ENCODE data around the gene APOA5. TPM values are rescaled to one million over a fixed set of nuclear protein-coding genes. Genes with fewer than 3 reads are reported as not detected.

Gene APOA5
- total RNA-seq, 1 experiment from 2014 or later = 0.11 TPM

GRCh38 chr11:116836632-116836991, 44.9 kb upstream of the APOA5 start:
- Histone ChIP-seq H3K23me2 (ENCODE audit: insufficient read length, low read depth, low read length, poor library complexity, severe bottlenecking) (peaks cover 6% of the 10 kb centered on the region), H3K79me2 (ENCODE audit: insufficient read depth, low read length) (no peaks in the 10 kb centered on the region), H2AK5ac (ENCODE audit: insufficient read length, low read length) (no peak overlapping the region), H3K23ac (ENCODE audit: insufficient read length, low read depth, low read length) (no peak overlapping the region), H3K4ac (ENCODE audit: low read depth, low read length) (no peak overlapping the region), H3T11ph (ENCODE audit: low read length) (no peak overlapping the region), H4K8ac (replicated peaks; ENCODE audit: insufficient read length, low read depth, low read length) (no peak overlapping the region), H4K5ac (ENCODE audit: insufficient read length, low read depth, low read length) (no peak overlapping the region), H2BK5ac (ENCODE audit: insufficient read length, low read length) (no peak overlapping the region), H2BK120ac (ENCODE audit: low read depth, low read length, poor library complexity, severe bottlenecking) (no peak overlapping the region), H4K91ac (ENCODE audit: insufficient read length, low read depth, low read length) (no peak overlapping the region), H3K18ac (ENCODE audit: insufficient read length, low read depth, low read length) (no peak overlapping the region), H3K14ac (ENCODE audit: insufficient read depth, low read length) (no peak overlapping the region), H3K4me2 (ENCODE audit: insufficient read depth, insufficient read length, low read length) (no peak overlapping the region), H3K9me3 (ENCODE audit: control insufficient read depth, low read depth, low read length) (no peaks in the 10 kb centered on the region), H3K4me1 (ENCODE audit: insufficient read depth, low read length) (no peaks in the 10 kb centered on the region), H2BK20ac (ENCODE audit: low read depth, low read length, poor library complexity, severe bottlenecking) (no peak overlapping the region), H3K27ac (ENCODE audit: insufficient read length, low read depth, low read length) (no peak overlapping the region), H4K20me1 (ENCODE audit: control insufficient read depth, insufficient read depth, insufficient read length) (no peaks in the 10 kb centered on the region), H3K27me3 (ENCODE audit: insufficient read depth, low read length) (no peaks in the 10 kb centered on the region), H3K79me1 (ENCODE audit: insufficient read depth, low read depth, low read length, poor library complexity, severe bottlenecking) (no peaks in the 10 kb centered on the region), H2BK15ac (ENCODE audit: low read depth, low read length) (no peak overlapping the region), H3K56ac (ENCODE audit: insufficient read length, low read depth, low read length) (no peak overlapping the region), H3K9ac (ENCODE audit: extremely low read depth, insufficient read length, low read length) (no peak overlapping the region), H2AFZ (ENCODE audit: low read length) (no peak overlapping the region), H2BK12ac (ENCODE audit: insufficient read length, low read depth, low read length) (no peak overlapping the region)
- no peak for DNase-seq
- Mint-ChIP-seq H3K9me3 (peaks cover 0 to 3% of the 10 kb centered on the region in 2 experiments; a peak in 2 of 5 replicates), H3K4me3 (no peak overlapping the region), H3K27ac (no peak overlapping the region), H3K27me3 (ENCODE audit: low read depth) (peaks cover 20% of the 10 kb centered on the region), H3K4me1 (peaks cover 39 to 43% of the 10 kb centered on the region in 2 experiments), H3K36me3 (ENCODE audit: insufficient read depth in 1 of 3, low read depth in 3 of 3) (no peaks in the 10 kb centered on the region; a peak in 1 of 7 replicates)
- no peak for TF ChIP-seq CTCF (conservative IDR thresholded peaks at IDR 0.05)
- WGBS (ENCODE audit: extremely low coverage, insufficient read length, low lambda C conversion rate) = no CpG with 5 or more reads among the region's 7 CpGs

Data from H9 (cell line).